ENCODE data around the gene TBCEL. TPM values are rescaled to one million over a fixed set of nuclear protein-coding genes. Genes with fewer than 3 reads are reported as not detected.

TBCEL gene
- total RNA-seq, 1 experiment from 2014 or later = 23.6 TPM

- ChIA-PET POLR2A (interaction anchor here (0.6 to 1.1 kb wide), 2 partner anchors 14 to 1586 kb away, joined by 3 read pairs; no protein-coding TSS in a partner anchor), CTCF (interaction anchor here (1.4 kb wide), 1 partner anchor 156 kb away, joined by 7 read pairs; no protein-coding TSS in a partner anchor)
- intact Hi-C loops (cut with micrococcal nuclease; ENCODE audit: unreplicated experiment) = loop anchor here (1.0 kb wide), 1 partner anchor 28 kb away; no protein-coding TSS in a partner anchor
- H3K36me3 ChIP-seq (ENCODE audit: control insufficient read depth, insufficient read depth, low read length) = 0 out of 2 replicates have a peak, but pooled peaks cover 1% of the 10 kb centered on the region
- TF ChIP-seq CTCF (IDR thresholded peaks at IDR 0.05; ENCODE audit: insufficient read depth in 1 of 2, low read depth in 1 of 2, low read length in 1 of 2, severe bottlenecking in 1 of 2, unreplicated experiment in 1 of 2) = no peak
- H3K9me3 ChIP-seq = no peaks in the 10 kb centered on the region
- Mint-ChIP-seq H3K4me3 (ENCODE audit: unreplicated experiment) (peak overlapping the region; percentile 14), H3K36me3 (ENCODE audit: insufficient read depth, unreplicated experiment) (no peaks in the 10 kb centered on the region), H3K27ac (ENCODE audit: unreplicated experiment) (peak overlapping the region; percentile 4), H3K27me3 (ENCODE audit: insufficient read depth, unreplicated experiment) (no peaks in the 10 kb centered on the region), H3K4me1 (ENCODE audit: low read depth, unreplicated experiment) (peaks cover 28% of the 10 kb centered on the region), H3K9me3 (ENCODE audit: unreplicated experiment) (no peaks in the 10 kb centered on the region)
- H3K4me1 ChIP-seq = peaks cover 17% of the 10 kb centered on the region
- BruUV-seq (replicated peaks) = no TSS peak
- DNase-seq = peak; percentile 45 to 61
- no peaks in the 10 kb centered on the region for H3K27me3 ChIP-seq (replicated peaks; ENCODE audit: control insufficient read depth, insufficient read depth, low read length)
- H3K4me3 ChIP-seq (ENCODE audit: low read depth, low read length) = no peak overlapping the region
Measured at GRCh38 chr11:121038648-121039409, 14.9 kb downstream of the TBCEL start.

- Mint-ChIP-seq H3K4me3 (ENCODE audit: unreplicated experiment) (no peak overlapping the region), H3K4me1 (ENCODE audit: low read depth, unreplicated experiment) (peaks cover 28% of the 10 kb centered on the region), H3K27me3 (ENCODE audit: insufficient read depth, unreplicated experiment) (no peaks in the 10 kb centered on the region), H3K36me3 (ENCODE audit: insufficient read depth, unreplicated experiment) (no peaks in the 10 kb centered on the region), H3K27ac (ENCODE audit: unreplicated experiment) (no peak overlapping the region), H3K9me3 (ENCODE audit: unreplicated experiment) (no peaks in the 10 kb centered on the region)
- CTCF ChIA-PET = no interaction called here
- H3K27me3 ChIP-seq (replicated peaks; ENCODE audit: control insufficient read depth, insufficient read depth, low read length) = no peaks in the 10 kb centered on the region
- H3K36me3 ChIP-seq (ENCODE audit: control insufficient read depth, insufficient read depth, low read length) = 0 out of 2 replicates have a peak, but pooled peaks cover 1% of the 10 kb centered on the region
- POLR2A ChIA-PET = no interaction called here
- intact Hi-C loops (cut with micrococcal nuclease; ENCODE audit: unreplicated experiment) = loop anchor here (1.0 kb wide), 1 partner anchor 27 kb away; no protein-coding TSS in a partner anchor
- no peak for TF ChIP-seq CTCF (IDR thresholded peaks at IDR 0.05; ENCODE audit: insufficient read depth in 1 of 2, low read depth in 1 of 2, low read length in 1 of 2, severe bottlenecking in 1 of 2, unreplicated experiment in 1 of 2)
- no peak for DNase-seq
- BruUV-seq (replicated peaks) = no TSS peak
- no peaks in the 10 kb centered on the region for H3K9me3 ChIP-seq
- no peak overlapping the region for H3K4me3 ChIP-seq (ENCODE audit: low read depth, low read length)
- H3K4me1 ChIP-seq = peaks cover 17% of the 10 kb centered on the region
Measured at GRCh38 chr11:121039971-121040613, 16.2 kb downstream of the TBCEL start.

GRCh38 chr11:121040614-121041002 is 16.7 kb downstream of the TBCEL start:
- intact Hi-C loops (cut with micrococcal nuclease; ENCODE audit: unreplicated experiment) = no loop called here
- no peak overlapping the region for H3K4me3 ChIP-seq (ENCODE audit: low read depth, low read length)
- no peaks in the 10 kb centered on the region for H3K27me3 Mint-ChIP-seq (ENCODE audit: insufficient read depth, unreplicated experiment)

More at GRCh38 chr11:121040614-121041002, 16.7 kb downstream of the TBCEL start:
- BruUV-seq (replicated peaks) = no TSS peak
- Histone ChIP-seq H3K9me3 (no peaks in the 10 kb centered on the region), H3K4me1 (peaks cover 17% of the 10 kb centered on the region), H3K36me3 (ENCODE audit: control insufficient read depth, insufficient read depth, low read length) (0 out of 2 replicates have a peak, but pooled peaks cover 1% of the 10 kb centered on the region), H3K27me3 (replicated peaks; ENCODE audit: control insufficient read depth, insufficient read depth, low read length) (no peaks in the 10 kb centered on the region)
- ChIA-PET CTCF (no interaction called here), POLR2A (no interaction called here)
- TF ChIP-seq CTCF (IDR thresholded peaks at IDR 0.05; ENCODE audit: insufficient read depth in 1 of 2, low read depth in 1 of 2, low read length in 1 of 2, severe bottlenecking in 1 of 2, unreplicated experiment in 1 of 2) = no peak
- Mint-ChIP-seq H3K27ac (ENCODE audit: unreplicated experiment) (no peak overlapping the region), H3K36me3 (ENCODE audit: insufficient read depth, unreplicated experiment) (no peaks in the 10 kb centered on the region), H3K9me3 (ENCODE audit: unreplicated experiment) (no peaks in the 10 kb centered on the region), H3K4me3 (ENCODE audit: unreplicated experiment) (no peak overlapping the region), H3K4me1 (ENCODE audit: low read depth, unreplicated experiment) (peaks cover 25% of the 10 kb centered on the region)
- no peak for DNase-seq

All from Caco-2 (cell line).